GM23248 (cell line): ENCODE measurements around the gene RASA2.

ENCODE experiments used
- EZH2 ChIP-seq: fragments of 200-600 bp; sonication (generic); IDR thresholded peaks from 2 replicates; pipeline ENCODE4 v1.6.1; 2018; ENCODE audit warnings: antibody characterized with exemption, mild to moderate bottlenecking; ENCODE audit not compliant: insufficient read depth, poor library complexity, severe bottlenecking
- EZH2phosphoT487 ChIP-seq: fragments of 200-600 bp; sonication (generic); IDR thresholded peaks from 2 replicates; pipeline ENCODE4 v1.6.1; 2018; ENCODE audit warnings: antibody characterized with exemption, moderate library complexity, mild to moderate bottlenecking, low read depth; ENCODE audit not compliant: insufficient read depth

DNA sequence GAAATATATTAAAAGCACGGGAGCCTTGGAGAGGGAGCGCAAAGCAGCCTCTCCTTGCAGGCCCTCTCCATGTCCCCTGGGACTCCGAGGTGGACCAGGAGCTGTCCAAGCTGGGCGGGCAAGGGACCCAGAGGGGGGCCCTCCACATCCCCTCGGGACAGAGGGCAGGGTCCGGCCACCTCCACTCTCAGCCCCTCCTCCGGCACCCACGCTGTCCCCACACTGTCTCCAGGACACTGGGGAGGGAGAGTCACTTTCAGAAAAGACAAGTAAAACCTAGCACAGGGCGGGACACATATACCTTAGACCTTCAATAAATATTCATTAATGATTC, 173.8 kb downstream of the RASA2 start:
- TF ChIP-seq EZH2 (no peak), EZH2phosphoT487 (no peak)
